ENCODE results near the gene ZBED4. TPM values are rescaled to one million over a fixed set of nuclear protein-coding genes. Genes with fewer than 3 reads are reported as not detected.

ZBED4 gene, protein sequence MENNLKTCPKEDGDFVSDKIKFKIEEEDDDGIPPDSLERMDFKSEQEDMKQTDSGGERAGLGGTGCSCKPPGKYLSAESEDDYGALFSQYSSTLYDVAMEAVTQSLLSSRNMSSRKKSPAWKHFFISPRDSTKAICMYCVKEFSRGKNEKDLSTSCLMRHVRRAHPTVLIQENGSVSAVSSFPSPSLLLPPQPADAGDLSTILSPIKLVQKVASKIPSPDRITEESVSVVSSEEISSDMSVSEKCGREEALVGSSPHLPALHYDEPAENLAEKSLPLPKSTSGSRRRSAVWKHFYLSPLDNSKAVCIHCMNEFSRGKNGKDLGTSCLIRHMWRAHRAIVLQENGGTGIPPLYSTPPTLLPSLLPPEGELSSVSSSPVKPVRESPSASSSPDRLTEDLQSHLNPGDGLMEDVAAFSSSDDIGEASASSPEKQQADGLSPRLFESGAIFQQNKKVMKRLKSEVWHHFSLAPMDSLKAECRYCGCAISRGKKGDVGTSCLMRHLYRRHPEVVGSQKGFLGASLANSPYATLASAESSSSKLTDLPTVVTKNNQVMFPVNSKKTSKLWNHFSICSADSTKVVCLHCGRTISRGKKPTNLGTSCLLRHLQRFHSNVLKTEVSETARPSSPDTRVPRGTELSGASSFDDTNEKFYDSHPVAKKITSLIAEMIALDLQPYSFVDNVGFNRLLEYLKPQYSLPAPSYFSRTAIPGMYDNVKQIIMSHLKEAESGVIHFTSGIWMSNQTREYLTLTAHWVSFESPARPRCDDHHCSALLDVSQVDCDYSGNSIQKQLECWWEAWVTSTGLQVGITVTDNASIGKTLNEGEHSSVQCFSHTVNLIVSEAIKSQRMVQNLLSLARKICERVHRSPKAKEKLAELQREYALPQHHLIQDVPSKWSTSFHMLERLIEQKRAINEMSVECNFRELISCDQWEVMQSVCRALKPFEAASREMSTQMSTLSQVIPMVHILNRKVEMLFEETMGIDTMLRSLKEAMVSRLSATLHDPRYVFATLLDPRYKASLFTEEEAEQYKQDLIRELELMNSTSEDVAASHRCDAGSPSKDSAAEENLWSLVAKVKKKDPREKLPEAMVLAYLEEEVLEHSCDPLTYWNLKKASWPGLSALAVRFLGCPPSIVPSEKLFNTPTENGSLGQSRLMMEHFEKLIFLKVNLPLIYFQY
- 10.9 to 13.7 TPM (median 12.9 TPM) in 5 replicates for total RNA-seq (2022; extraction: Qiagen RNA extraction; ENCODE audit: low read depth)

DNA sequence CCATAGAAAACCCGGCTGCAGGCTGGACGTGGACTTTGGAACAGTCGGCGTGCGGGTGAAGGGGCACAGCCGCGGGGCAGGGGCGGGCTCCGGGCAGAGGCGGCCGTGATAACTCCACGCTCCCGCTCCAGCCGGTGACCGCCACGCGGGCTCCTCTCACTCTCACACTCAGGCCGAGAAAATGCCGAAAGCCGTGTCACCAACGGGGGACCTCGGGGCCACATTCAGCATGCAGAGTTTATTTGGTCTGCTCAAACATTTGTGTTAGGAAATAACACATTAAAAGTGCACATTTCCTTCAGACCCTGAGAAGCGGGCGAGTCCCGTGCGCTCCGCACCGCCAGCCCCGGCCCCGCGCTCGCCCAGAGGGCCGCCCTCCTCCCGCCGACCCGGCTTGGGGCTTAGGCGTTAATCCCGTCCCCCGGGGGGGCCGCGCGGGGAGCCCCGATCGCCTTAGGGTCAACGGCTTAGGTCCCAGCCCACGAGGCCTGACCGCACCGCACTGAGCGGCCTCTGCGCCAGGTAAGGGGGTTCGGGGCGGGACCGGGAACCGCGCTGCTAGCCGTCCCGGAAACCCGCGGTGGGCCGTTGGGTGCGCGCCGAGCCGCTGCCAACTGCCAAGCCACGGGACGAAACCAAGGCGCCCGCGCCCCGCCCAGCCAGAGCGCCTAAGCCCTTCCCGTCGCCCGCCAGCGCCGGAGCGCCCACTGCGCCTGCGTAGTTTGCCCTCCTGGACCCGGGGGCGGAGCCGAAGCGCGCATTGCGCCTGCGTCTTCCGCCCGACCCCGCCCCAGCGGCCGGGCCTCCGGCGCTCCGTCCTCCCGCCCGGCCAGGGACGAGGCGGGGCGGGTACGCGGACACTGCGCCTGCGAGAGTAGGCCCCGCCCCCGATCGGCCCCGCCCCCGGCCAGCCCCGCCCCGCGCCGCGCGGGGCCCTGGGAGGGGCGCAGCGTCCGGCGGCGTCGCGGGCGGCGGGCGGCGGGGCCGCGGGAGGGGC, at the start of gene ZBED4:
TSS of gene ZBED4 (plus strand) at position 947 of the 997 bp plus-strand sequence. CDS start 29,819 bp downstream, outside the sequence.

DNA sequence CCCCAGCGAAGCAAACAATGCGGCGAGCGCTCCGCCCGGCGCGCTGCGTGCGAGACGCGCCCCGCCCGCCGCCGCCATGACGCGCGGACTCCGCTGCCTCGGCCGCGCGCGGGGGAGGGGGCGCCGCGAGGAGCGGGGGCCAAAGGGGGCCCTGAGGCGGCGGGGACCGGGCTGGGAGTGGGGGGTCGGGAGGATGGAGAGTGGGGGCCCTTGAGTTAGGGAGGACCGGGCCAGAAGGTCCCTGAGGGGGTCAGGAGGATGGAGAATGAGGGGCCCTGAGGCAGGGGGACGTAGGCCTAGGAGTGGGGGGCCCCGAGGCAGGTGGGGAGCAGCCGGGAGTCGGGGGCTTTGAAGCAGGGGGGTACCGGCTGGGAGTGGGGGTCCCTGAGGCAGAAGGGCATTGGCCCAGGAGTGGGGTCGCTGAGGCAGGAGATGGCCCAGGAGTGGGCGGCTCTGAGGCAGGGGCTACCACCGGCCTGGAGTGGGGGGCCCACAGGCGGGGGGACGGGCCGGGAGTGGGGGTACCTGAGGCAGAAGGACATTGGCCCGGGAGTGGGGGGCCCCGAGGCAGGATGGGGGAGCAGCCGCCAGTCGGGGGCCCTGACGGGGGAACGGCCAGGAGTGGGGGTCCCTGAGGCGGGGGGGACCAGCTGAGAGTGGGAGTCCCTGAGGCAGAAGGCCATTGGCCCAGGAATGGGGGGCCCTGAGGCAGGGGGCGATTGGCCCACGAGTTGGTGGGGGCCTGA, 25.6 kb upstream of the ZBED4 start, which contains the start of gene BRD1:
TSS of gene BRD1 (minus strand) at position 21 of the 746 bp plus-strand sequence. CDS start 3,556 bp downstream, outside the sequence.

DNA sequence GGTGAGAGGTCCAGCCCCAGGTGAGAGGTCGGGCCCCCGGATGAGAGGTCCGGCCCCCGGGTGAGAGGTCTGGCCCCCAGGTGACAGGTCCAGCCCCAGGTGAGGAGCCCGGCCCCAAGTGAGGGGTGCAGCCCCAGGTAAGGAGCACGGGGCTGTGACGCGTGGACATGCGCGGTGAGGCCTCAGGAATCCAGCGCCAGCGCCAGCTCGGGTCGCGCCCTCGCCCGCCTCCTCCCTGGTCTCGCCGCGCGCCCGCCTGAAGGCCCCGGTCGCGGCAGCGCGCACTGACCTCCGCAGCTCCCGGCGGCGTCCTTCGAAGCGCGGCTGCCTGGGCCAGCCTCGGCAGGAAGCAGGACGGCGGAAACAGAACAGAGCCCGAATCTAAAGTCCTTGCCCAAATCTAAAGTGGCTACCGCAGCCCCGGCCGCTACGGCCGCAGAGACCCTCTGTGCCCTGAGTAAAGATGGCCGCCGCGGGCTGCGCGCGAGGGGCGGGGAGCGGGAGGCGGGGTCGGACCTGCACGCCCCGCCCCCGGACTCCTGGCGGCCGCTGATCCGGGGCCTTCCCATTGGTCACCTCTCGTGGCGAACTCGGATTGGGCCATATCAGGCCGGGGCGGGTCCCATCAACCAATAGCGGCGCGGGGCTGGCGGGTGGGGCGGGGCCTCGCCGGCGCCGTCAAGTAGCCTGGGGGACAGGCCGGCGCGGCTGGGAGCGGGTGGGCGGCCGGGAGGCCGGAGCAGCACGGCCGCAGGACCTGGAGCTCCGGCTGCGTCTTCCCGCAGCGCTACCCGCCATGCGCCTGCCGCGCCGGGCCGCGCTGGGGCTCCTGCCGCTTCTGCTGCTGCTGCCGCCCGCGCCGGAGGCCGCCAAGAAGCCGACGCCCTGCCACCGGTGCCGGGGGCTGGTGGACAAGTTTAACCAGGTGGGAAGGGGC, 64.6 kb downstream of the ZBED4 start, which contains the start of the genes ALG12 and CRELD2:
TSS of gene ALG12 (minus strand) at position 465 of the 937 bp plus-strand sequence. CDS start 4,673 bp downstream, outside the sequence.
TSS of gene CRELD2 (plus strand) at position 661 of the 937 bp plus-strand sequence. CDS start at position 797, 136 bp downstream.

Other genes with a start within 250 kb of the ZBED4 start
- gene BRD1, start 26.0 kb upstream of the ZBED4 start, total RNA-seq (2022; extraction: Qiagen RNA extraction; ENCODE audit: low read depth), result 14.2 to 15.4 TPM (median 14.8 TPM) in 5 replicates
- 6.9 to 13.6 TPM (median 10.7 TPM) in 5 replicates for gene ALG12, start 64.6 kb downstream of the ZBED4 start, total RNA-seq (2022; extraction: Qiagen RNA extraction; ENCODE audit: low read depth)
- gene CRELD2, start 64.8 kb downstream of the ZBED4 start, total RNA-seq (2022; extraction: Qiagen RNA extraction; ENCODE audit: low read depth), result 21.4 to 29.9 TPM (median 24.6 TPM) in 5 replicates
- 25.4 to 36.8 TPM (median 29.6 TPM) in 5 replicates for gene PIM3, start 106.9 kb downstream of the ZBED4 start, total RNA-seq (2022; extraction: Qiagen RNA extraction; ENCODE audit: low read depth)
- gene IL17REL, start 158.9 kb downstream of the ZBED4 start, total RNA-seq (2022; extraction: Qiagen RNA extraction; ENCODE audit: low read depth), result 0.03 to 0.04 TPM (median 0.03 TPM) in 3 of 5 replicates, not detected in the others
- gene TTLL8, start 204.5 kb downstream of the ZBED4 start, total RNA-seq (2022; extraction: Qiagen RNA extraction; ENCODE audit: low read depth), result not detected in 5 replicates
- gene MLC1, start 231.6 kb downstream of the ZBED4 start, total RNA-seq (2022; extraction: Qiagen RNA extraction; ENCODE audit: low read depth), result 0.03 to 0.09 TPM (median 0.04 TPM) in 3 of 5 replicates, not detected in the others
- gene MOV10L1, start 236.2 kb downstream of the ZBED4 start, total RNA-seq (2022; extraction: Qiagen RNA extraction; ENCODE audit: low read depth), result not detected in 5 replicates

All from A549 treated with DMSO at 1 μM for 4 hours (cell line).